NCI-H446 (cell line): Measurements from ENCODE around the gene MCM3AP.

Source experiments
- DNase-seq, 2 experiments: peaks; one replicate each; lab custom pipeline; 2025; lab: John Stamatoyannopoulos, UW

MCM3AP gene

DNA sequence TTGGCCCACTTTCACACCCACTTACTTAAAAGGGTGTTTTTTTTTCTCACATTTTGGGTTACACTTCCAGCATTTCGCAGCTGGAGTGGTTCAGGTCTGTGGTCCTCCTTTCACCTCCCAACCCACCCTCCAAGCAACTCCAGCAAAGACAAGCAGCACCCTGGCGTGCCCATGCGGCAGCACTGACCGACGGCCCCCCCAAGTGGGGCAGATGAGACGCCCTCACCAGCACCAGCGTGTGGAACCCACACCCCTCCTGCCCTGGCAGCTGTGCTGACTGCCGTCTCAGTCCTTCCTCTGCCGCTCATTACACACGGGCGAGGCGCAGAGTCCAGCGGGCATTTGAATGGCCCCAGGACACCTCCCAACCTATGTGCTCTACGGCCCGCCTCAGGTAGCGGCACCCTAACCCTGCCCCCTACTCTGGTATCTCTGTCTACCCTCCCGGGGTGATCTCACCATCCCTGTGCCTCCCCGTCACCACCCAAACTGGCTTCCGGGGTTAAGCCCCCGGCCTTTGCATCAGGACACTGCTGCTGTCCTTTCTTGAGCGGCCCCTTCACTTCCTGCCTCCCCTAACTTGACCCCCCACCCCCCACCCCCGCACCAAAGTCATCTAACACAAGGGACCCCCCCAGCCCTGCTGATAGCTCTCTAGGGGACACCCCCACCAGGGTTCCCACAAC, 67.8 kb downstream of the MCM3AP start:
- no peak for DNase-seq

GRCh38 chr21:46216132-46216747, 69.2 kb downstream of the MCM3AP start:
- DNase-seq = no peak

- no peak for DNase-seq
Measured at GRCh38 chr21:46215436-46216131, 69.8 kb downstream of the MCM3AP start.

GRCh38 chr21:46214478-46215340, 70.7 kb downstream of the MCM3AP start:
- no peak for DNase-seq

GRCh38 chr21:46213620-46214286, 71.7 kb downstream of the MCM3AP start:
- peak in 1 of 2 experiments; percentile 24 for DNase-seq

DNA sequence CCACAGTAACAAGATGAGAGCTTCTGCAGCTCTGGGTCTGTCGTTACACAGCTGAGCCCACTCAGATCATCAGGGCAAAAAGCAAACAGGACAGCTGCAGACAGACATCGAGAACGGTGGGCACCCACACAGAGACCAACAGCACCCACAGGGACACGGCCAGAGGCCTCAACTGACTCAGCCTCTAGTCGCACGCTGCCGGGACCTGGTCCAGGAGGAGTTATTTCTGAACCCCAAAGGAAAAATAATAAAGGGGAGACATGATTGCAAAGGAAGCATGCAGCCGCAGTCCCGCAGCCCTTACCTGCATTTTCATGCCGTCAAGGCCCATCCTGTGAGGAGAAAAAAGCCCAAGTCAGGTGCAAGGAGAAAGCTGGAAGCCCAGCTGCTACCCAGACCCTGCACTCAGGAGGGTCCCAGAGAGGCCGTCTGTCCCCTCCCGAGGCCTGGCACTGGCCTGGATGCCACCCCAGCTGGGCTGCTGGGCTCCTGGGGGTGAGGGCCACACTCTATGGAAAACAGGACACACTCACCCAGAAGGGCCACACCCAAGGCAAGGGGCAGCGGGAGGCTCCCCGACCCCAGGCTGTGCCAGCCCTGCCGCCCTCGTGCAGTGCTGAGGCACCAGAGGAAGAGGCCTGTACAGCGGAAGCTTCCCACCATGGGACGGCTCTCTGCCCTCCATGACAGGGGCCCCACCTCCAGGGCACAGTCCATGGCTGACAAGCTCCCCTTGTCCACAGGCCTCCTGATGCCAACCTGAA, 72.5 kb downstream of the MCM3AP start:
- no peak for DNase-seq

GRCh38 chr21:46211786-46212720, 73.4 kb downstream of the MCM3AP start:
- no peak for DNase-seq

- DNase-seq = no peak
Measured at GRCh38 chr21:46211376-46211775, 74.0 kb downstream of the MCM3AP start.

DNA sequence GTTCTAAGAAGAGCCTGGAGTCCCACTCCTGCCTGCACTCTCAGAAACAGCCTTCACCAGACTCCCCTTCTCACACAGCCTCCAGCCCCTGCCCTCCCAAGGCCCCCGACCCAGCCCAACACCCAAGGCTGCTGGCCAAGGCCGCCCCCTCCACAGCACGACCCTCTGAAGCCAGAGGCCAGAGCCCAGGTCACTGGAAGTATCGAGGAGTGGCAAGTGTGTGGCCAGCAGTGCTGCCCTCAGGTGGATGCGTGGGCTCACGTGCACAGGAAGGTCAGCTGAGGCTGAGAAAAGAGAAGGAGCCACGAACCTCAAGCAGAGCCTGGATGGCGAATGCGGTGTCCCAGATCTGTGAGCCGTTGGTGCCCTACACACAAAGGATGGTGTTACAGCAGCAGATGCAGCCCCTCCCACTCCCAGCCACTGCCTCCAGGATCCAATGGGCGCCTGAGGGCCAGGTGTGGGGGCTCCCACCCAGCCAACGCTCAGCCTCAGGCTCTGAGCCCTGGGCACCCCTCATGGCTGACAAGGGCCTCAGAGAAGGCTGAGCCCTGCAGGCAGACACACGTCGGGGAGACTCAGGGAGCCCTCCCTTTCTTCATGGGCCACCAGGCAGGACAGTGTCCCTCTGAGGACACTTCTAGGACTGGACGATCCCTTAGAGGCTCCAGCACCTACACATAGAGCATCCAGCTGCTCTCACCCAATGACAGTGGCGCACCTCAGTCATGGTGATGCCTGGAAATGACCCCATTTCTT, 74.9 kb downstream of the MCM3AP start:
- no peak for DNase-seq

- DNase-seq = no peak
Measured at GRCh38 chr21:46208761-46209721, 76.4 kb downstream of the MCM3AP start.

GRCh38 chr21:46207920-46208591, 77.4 kb downstream of the MCM3AP start:
- DNase-seq = no peak

- no peak for DNase-seq
Measured at GRCh38 chr21:46207006-46207919, 78.1 kb downstream of the MCM3AP start.

DNA sequence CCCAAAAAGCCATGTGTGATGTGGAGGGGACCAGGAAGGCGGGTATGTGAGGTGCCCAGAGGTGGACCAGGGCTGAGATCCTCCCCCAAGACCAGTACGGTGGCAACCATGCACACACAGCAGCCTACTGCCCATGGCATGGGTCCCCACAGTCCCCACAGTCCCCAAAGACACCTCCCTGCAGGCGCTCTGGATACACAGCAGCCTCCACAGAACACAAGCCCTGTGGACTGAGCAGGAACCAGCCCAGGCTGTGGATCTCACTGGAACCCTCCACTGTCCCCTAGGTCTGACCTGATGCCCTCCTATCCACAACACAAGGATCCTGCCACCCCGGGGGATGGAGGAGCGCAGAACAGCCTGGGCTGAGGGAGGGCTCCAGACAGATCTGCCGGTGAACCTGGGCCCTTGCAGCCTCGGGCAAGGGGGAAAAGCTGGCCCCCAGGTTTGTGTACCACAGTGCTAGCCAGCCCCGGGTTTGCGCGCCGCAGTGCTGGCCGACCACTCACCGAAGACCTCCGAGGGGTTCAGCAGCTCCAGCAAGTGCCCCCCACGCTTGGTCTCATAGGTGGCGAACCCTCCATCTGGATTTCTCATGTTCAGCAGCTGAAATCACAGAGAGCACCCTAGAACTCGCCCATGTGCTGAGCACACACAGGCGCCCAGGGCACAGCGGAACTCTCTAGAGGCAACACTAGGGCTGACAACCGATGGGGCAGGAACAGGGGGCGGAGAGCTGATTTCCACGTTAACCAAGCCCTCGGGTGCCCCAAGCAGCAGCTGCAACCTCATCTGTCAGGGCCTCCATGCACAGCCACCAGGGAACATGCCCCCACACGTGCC, 79.0 kb downstream of the MCM3AP start:
- DNase-seq = no peak

DNA sequence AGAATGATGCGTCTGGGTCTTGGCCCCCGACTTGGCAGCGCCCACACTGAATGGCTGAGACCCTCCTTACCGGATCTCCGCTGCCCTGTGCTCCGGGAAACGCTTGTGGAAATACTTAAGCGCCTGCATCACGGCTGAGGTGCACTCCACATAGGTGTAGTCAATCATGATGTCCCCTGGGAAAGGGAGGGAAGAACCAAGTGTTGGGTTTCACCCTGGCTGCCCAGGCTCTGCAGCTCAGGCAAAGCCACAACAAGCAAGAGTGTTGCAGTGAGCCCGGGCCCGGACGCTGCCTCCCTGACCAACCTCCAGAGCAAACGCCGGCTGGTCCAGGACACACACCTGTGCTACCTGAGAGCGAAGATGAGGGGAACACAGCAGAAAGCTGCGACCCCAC, 79.6 kb downstream of the MCM3AP start:
- no peak for DNase-seq

DNA sequence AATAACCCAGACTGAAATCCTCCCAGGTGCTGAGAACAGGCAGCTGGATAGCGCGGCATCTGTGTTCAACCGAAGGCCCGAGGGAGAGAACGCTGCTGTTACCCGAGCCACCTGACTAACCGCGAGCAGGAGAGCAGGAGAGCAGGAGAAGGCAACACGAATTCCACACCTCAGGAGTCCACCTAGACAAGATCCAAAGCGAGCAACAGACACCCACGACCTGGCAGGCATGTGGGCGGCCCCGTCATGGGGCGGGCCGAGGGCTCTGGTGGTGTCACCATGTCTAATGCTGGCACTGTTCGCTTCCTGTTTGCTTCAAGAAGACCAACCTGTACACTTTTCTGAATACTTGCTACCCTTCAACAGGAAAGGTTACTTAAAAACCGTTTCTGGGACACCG, 80.2 kb downstream of the MCM3AP start:
- DNase-seq = no peak
